LNCaP clone FGC (cell line): ENCODE results near the gene SPATA12.

ENCODE experiments used
- DNase-seq: peaks from one replicate; pipeline ENCODE4 v3.0.0-alpha.2; 2011; ENCODE audit warnings: low read depth
- H3K4me3 ChIP-seq: 2 replicates; pipeline ENCODE4 v1.5.1; 2011; ENCODE audit warnings: mild to moderate bottlenecking, low read depth, low read length, control low read depth
- TF ChIP-seq, protein P1 (sequence below): IDR thresholded peaks from 2 replicates; pipeline ENCODE4 v1.5.1; 2012; ENCODE audit warnings: mild to moderate bottlenecking; ENCODE audit not compliant: control insufficient read depth, insufficient read depth; ENCODE audit errors: extremely low read depth

The SPATA12 gene

DNA sequence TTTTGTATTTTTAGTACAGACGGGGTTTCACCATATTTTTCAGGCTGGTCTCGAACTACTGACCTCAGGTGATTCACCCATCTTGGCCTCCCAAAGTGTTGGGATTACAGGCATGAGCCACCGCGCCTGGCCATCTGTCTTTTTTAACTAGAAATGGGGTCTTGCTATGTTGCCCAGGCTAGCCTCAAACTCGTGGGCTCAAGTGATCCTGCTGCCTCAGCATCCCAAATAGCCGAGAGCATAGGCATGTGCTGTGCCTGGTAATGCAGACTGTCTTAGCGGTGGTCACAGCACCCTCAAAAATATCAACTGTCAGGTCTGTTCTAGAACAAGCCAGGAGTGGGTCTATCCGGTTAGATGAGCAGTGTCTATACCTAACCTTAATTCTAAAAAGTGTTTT, 48.2 kb downstream of the SPATA12 start:
- DNase-seq = no peak
- TF ChIP-seq, protein P1, sequence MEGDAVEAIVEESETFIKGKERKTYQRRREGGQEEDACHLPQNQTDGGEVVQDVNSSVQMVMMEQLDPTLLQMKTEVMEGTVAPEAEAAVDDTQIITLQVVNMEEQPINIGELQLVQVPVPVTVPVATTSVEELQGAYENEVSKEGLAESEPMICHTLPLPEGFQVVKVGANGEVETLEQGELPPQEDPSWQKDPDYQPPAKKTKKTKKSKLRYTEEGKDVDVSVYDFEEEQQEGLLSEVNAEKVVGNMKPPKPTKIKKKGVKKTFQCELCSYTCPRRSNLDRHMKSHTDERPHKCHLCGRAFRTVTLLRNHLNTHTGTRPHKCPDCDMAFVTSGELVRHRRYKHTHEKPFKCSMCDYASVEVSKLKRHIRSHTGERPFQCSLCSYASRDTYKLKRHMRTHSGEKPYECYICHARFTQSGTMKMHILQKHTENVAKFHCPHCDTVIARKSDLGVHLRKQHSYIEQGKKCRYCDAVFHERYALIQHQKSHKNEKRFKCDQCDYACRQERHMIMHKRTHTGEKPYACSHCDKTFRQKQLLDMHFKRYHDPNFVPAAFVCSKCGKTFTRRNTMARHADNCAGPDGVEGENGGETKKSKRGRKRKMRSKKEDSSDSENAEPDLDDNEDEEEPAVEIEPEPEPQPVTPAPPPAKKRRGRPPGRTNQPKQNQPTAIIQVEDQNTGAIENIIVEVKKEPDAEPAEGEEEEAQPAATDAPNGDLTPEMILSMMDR = no peak
- H3K4me3 ChIP-seq = no peak overlapping the region

DNA sequence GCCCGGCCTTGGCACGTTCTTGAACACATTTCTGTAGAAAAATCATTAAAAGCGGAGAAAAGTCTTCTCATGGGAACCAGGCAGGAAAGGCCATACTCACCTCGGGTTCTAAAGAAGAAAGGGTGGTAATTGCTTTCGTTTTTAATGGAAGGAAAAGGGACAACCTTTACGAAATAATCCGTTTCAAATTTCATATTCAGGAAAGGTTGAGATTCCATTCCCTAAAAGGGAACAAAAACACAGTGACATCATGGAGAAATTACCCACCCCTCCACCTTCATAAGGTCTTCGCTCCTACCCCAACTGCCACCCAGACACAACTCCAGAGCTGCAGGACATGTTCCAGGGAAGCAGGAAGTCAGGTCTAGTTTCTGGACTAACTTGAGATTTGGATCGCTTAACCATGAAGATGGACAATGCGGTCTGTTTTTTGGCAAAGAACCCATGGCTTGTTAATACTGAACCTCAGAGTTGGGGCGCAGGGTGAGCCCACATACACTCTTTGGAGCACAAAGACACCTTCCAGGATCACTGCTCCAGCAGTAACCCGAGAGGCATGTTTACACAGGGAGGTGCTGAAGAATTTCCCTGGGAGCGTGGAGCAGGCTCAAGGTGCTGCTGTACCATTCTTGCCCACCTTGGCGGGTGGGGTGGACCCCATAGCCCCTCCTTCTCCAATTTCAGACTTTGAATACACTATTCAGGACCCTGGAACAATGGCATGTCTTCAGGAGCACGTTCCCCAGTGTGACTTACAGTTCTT, 49.2 kb downstream of the SPATA12 start:
- H3K4me3 ChIP-seq = no peak overlapping the region
- DNase-seq = no peak
- TF ChIP-seq, protein P1 = no peak

DNA sequence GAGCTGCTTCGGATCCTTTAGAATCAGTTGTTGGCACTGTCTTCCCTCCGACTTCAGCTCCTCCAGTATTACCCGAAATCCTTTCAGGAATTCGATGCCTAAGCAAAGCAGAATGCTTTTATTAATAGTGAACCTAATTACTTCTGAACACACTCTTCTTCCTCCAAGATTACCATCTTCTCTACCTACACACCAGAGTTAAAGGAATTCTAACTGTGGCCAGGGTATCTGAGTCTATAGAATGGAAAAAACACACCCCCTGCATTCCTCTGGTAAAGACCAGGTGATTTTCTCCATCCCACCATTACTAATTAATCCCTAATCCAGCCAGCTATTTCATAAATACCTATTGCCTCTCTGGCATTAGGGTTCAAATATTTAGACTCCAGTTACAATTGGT, 49.8 kb downstream of the SPATA12 start:
- H3K4me3 ChIP-seq = no peak overlapping the region

DNA sequence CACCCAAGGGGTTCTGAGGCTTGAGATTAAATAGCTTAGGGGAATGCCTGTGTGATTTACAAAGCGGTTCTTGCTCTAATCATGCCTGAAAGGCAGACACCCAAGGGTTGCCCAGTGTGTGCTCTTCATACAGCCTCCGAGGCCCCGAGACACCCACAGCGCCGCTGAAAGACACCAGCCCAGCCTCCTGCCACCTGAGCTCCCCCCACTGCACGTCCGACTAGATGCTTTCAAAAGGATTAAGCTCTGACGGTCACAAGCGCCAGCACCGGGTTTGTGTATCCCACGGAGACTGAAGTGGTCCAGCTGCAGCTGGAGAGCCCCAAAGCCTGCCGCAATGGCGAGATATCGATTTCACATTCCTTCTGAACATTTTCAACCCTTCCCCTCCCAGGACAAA, 50.3 kb downstream of the SPATA12 start:
- H3K4me3 ChIP-seq = no peak overlapping the region
- TF ChIP-seq, protein P1 = no peak
- no peak for DNase-seq

More for the DNA sequence above, 49.8 kb downstream of the SPATA12 start:
- DNase-seq = no peak
- TF ChIP-seq, protein P1 = no peak

DNA sequence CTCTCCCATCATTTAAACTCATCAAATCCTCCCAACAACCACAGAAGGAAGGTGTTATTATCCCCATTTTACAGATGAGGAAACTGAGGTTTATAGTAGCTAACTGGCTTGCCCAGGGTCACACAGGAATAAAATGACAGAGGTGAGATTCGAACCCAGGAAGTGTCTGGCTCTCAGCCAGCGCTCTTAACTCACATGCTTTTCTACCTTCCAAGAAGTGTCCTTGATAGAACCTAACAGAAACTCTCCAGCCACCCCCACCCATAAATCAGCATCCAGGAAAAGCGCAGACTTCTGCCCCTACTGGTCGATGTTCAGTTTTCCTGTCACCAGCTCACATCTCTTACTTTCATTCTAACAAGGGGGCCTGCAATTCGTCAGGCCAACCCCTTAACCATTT, 51.7 kb downstream of the SPATA12 start:
- TF ChIP-seq, protein P1 = peak; percentile 18; the same call in 1 of the 2 replicates
- DNase-seq = no peak
- H3K4me3 ChIP-seq = no peak overlapping the region

DNA sequence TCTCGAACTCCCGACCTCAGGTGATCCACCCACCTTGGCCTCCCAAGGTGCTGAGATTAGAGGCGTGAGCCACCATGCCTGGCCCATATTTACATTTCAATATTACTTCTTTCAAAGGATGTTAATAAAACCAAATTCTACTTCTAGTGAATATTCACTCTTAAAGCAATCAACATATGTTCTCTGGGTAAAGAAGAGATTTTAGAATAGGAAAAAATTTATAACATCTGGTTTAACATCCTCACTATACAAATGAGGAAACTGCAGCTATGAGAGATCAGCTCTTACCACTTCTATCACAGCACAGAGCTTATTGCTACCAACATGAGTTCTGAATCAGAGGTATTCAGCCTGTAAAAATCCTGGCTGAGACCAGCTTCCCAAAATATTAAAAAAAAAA, 56.0 kb downstream of the SPATA12 start:
- no peak overlapping the region for H3K4me3 ChIP-seq
- no peak for DNase-seq
- TF ChIP-seq, protein P1 = no peak

DNA sequence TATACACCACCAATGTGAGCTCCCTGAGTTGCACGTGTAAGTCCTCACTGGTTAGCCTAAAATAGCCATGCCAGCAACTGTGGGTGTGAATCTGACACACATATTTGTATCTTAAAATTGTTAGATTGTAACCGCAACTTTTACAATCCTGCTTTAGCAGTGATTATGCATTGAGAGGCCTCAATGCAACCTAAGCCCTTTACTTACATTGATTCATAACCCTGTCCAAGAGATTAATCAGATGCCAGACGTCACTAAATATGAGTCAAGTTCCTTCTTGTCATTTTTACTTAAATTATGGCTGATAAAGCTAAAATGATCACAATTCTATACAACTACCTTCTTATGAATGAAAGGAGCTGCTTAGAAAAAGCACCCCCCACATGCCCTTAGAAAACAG, 57.8 kb downstream of the SPATA12 start:
- no peak for DNase-seq
- TF ChIP-seq, protein P1 = no peak
- no peak overlapping the region for H3K4me3 ChIP-seq
